Upper lobe of right lung (tissue), 1 donor: ENCODE results near the gene CCT8L2. TPM values are rescaled to one million over a fixed set of nuclear protein-coding genes. Genes with fewer than 3 reads are reported as not detected.
"Not testable (repeated sequence)": the region's sequence is repeated elsewhere in the genome, so short reads cannot be mapped to it uniquely, and the experiment has no call there.

Experiments used
- ATAC-seq: fragments of 200-7000 bp; cut with Tn5 transposase; one replicate; pipeline ENCODE4 v1.9.1; 2020; ENCODE audit warnings: mild to moderate bottlenecking, moderate library complexity
- DNase-seq: peaks from one replicate; pipeline ENCODE4 v3.0.0-alpha.2; 2020
- H3K27ac ChIP-seq: fragments of 200-600 bp; one replicate; pipeline ENCODE4 v1.8.0; 2022
- H3K27me3 ChIP-seq: fragments of 200-600 bp; one replicate; pipeline ENCODE4 v1.8.0; 2022; ENCODE audit warnings: mild to moderate bottlenecking
- H3K36me3 ChIP-seq: fragments of 200-600 bp; one replicate; pipeline ENCODE4 v1.8.0; 2022
- H3K4me1 ChIP-seq: fragments of 200-600 bp; one replicate; pipeline ENCODE4 v1.8.0; 2022
- H3K4me3 ChIP-seq: fragments of 200-600 bp; one replicate; pipeline ENCODE4 v1.8.0; 2022; ENCODE audit warnings: mild to moderate bottlenecking
- H3K9me3 ChIP-seq: fragments of 200-600 bp; one replicate; pipeline ENCODE4 v1.8.0; 2022
- CTCF ChIP-seq: fragments of 200-600 bp; IDR thresholded peaks from one replicate; pipeline ENCODE4 v1.8.0; 2022; ENCODE audit warnings: antibody characterized with exemption
- intact Hi-C: fragments of 100-400 bp; cut with DNase I; formaldehyde crosslinking; loops from one replicate; pipeline ENCODE4 v1.11.0; 2022
- total RNA-seq: library from RNA; stranded (reverse); fragmentation: NEBNext Ultra II Directional; extraction: Animal tissue kit (Norgen Biotek cat#: 25700); gene quantifications from one replicate; pipeline ENCODE4 v1.2.1, GENCODE V29; 2021
- donor health status: DM: no; HTN: yes; CAD: no; lungs with severe emphysema.

The CCT8L2 gene
- total RNA-seq, 1 donor from 2014 or later, result not detected

- intact Hi-C loops, result no loop called here
- H3K27ac ChIP-seq, result no peak overlapping the region
- no peak for TF ChIP-seq CTCF
- no peak for DNase-seq
- no peaks in the 10 kb centered on the region for H3K36me3 ChIP-seq
- H3K4me3 ChIP-seq, result no peak overlapping the region
- no peaks in the 10 kb centered on the region for H3K9me3 ChIP-seq
- H3K4me1 ChIP-seq, result no peaks in the 10 kb centered on the region
- H3K27me3 ChIP-seq, result peaks cover 5% of the 10 kb centered on the region
- no peak for ATAC-seq
Observed at GRCh38 chr22:16594026-16594425, 1.4 kb upstream of the CCT8L2 start.

- H3K36me3 ChIP-seq, H3K9me3 ChIP-seq, H3K4me3 ChIP-seq, intact Hi-C loops, H3K27ac ChIP-seq, H3K4me1 ChIP-seq, H3K27me3 ChIP-seq, DNase-seq: not testable (repeated sequence)
- ATAC-seq, result peak; percentile 25
Observed at GRCh38 chr22:16592231-16592630, 379 bp downstream of the CCT8L2 start.

GRCh38 chr22:16591136-16591535 lies 1.5 kb downstream of the CCT8L2 start:
- H3K4me3 ChIP-seq, H3K27me3 ChIP-seq, DNase-seq, H3K27ac ChIP-seq, intact Hi-C loops, H3K9me3 ChIP-seq, ATAC-seq, H3K4me1 ChIP-seq, H3K36me3 ChIP-seq: not testable (repeated sequence)

GRCh38 chr22:16586991-16587390 lies 5.6 kb downstream of the CCT8L2 start:
- intact Hi-C loops, result no loop called here
- TF ChIP-seq CTCF, result no peak

GRCh38 chr22:16586170-16586569 lies 6.4 kb downstream of the CCT8L2 start:
- H3K27me3 ChIP-seq, result no peaks in the 10 kb centered on the region
- H3K9me3 ChIP-seq, result no peaks in the 10 kb centered on the region
- ATAC-seq (no peak), DNase-seq (no peak)
- TF ChIP-seq CTCF, result no peak
- no peaks in the 10 kb centered on the region for H3K4me1 ChIP-seq
- no peak overlapping the region for H3K4me3 ChIP-seq
- no peak overlapping the region for H3K27ac ChIP-seq
- intact Hi-C loops, result no loop called here
- no peaks in the 10 kb centered on the region for H3K36me3 ChIP-seq

More at GRCh38 chr22:16586991-16587390, 5.6 kb downstream of the CCT8L2 start:
- Histone ChIP-seq H3K36me3 (no peaks in the 10 kb centered on the region), H3K27ac (no peak overlapping the region), H3K4me1 (no peaks in the 10 kb centered on the region), H3K27me3 (no peaks in the 10 kb centered on the region), H3K4me3 (no peak overlapping the region), H3K9me3 (no peaks in the 10 kb centered on the region)
- DNase-seq (no peak), ATAC-seq (no peak)

GRCh38 chr22:16580872-16581271 lies 11.7 kb downstream of the CCT8L2 start:
- H3K4me1 ChIP-seq, H3K27me3 ChIP-seq, intact Hi-C loops, H3K9me3 ChIP-seq, H3K4me3 ChIP-seq, H3K36me3 ChIP-seq, ATAC-seq, H3K27ac ChIP-seq, DNase-seq: not testable (repeated sequence)

- H3K9me3 ChIP-seq, ATAC-seq, H3K27ac ChIP-seq, intact Hi-C loops, H3K36me3 ChIP-seq, DNase-seq, H3K4me3 ChIP-seq, H3K4me1 ChIP-seq, H3K27me3 ChIP-seq: not testable (repeated sequence)
Observed at GRCh38 chr22:16569240-16569834, 23.3 kb downstream of the CCT8L2 start.

- Histone ChIP-seq H3K9me3 (no peaks in the 10 kb centered on the region), H3K4me3 (no peak overlapping the region), H3K27me3 (no peaks in the 10 kb centered on the region), H3K4me1 (no peaks in the 10 kb centered on the region), H3K36me3 (no peaks in the 10 kb centered on the region), H3K27ac (no peak overlapping the region)
- ATAC-seq (no peak), DNase-seq (no peak)
- intact Hi-C loops, result no loop called here
- TF ChIP-seq CTCF, result no peak
Observed at GRCh38 chr22:16568425-16568758, 24.2 kb downstream of the CCT8L2 start.

GRCh38 chr22:16567617-16568424 lies 24.8 kb downstream of the CCT8L2 start:
- H3K4me1 ChIP-seq, ATAC-seq, H3K27ac ChIP-seq, H3K4me3 ChIP-seq, H3K36me3 ChIP-seq, H3K9me3 ChIP-seq, intact Hi-C loops, H3K27me3 ChIP-seq: not testable (repeated sequence)
- DNase-seq, result peak; percentile 46

GRCh38 chr22:16566421-16567151 lies 26.0 kb downstream of the CCT8L2 start:
- intact Hi-C loops, DNase-seq: not testable (repeated sequence)

More at GRCh38 chr22:16566421-16567151, 26.0 kb downstream of the CCT8L2 start:
- not testable (repeated sequence) for H3K9me3 ChIP-seq, H3K36me3 ChIP-seq, ATAC-seq, H3K4me1 ChIP-seq, H3K4me3 ChIP-seq, H3K27me3 ChIP-seq, H3K27ac ChIP-seq
